MCF 10A (cell line): ENCODE data around the gene ACOT11. TPM values are rescaled to one million over a fixed set of nuclear protein-coding genes. Genes with fewer than 3 reads are reported as not detected.

Source experiments
- BruUV-seq: library from RNA; stranded (reverse); fragments of 400-500 nt; replicated peaks from 2 replicates; lab custom pipeline; 2021; lab: Mats Ljungman, UMichigan
- CTCF ChIA-PET: fragments of 300-600 bp; sonication (Branson Sonifier 250); formaldehyde crosslinking; extraction: SDS; loops from one replicate; lab custom pipeline; 2021; ENCODE audit warnings: antibody characterized with exemption, inconsistent platforms; lab: Yijun Ruan, JAX
- POLR2A ChIA-PET: fragments of 300-600, 350-650 bp; sonication (Branson Sonifier 250); formaldehyde crosslinking; extraction: SDS; loops from one replicate; lab custom pipeline; 2020; ENCODE audit warnings: antibody characterized with exemption, inconsistent platforms; lab: Yijun Ruan, JAX
- DNase-seq: peaks from one replicate; pipeline ENCODE4 v3.0.0-alpha.2; 2018; ENCODE audit not compliant: unreplicated experiment
- H3K27ac Mint-ChIP-seq: one replicate; pipeline ENCODE4 v1.8.0; 2022; ENCODE audit warnings: mild to moderate bottlenecking, low read depth, mixed read lengths; ENCODE audit not compliant: unreplicated experiment
- H3K27me3 Mint-ChIP-seq: one replicate; pipeline ENCODE4 v1.8.0; 2022; ENCODE audit warnings: mixed read lengths; ENCODE audit not compliant: insufficient read depth, unreplicated experiment
- H3K36me3 Mint-ChIP-seq: one replicate; pipeline ENCODE4 v1.8.0; 2022; ENCODE audit warnings: mild to moderate bottlenecking, moderate library complexity, mixed read lengths; ENCODE audit not compliant: insufficient read depth, unreplicated experiment
- H3K4me1 Mint-ChIP-seq: one replicate; pipeline ENCODE4 v1.8.0; 2022; ENCODE audit warnings: mixed read lengths; ENCODE audit not compliant: insufficient read depth, unreplicated experiment
- H3K4me3 Mint-ChIP-seq: one replicate; pipeline ENCODE4 v1.8.0; 2022; ENCODE audit warnings: mild to moderate bottlenecking, moderate library complexity, mixed read lengths; ENCODE audit not compliant: unreplicated experiment
- H3K9me3 Mint-ChIP-seq: one replicate; pipeline ENCODE4 v1.8.0; 2022; ENCODE audit warnings: mixed read lengths; ENCODE audit not compliant: unreplicated experiment
- CTCF ChIP-seq: fragments of 200-600 bp; IDR thresholded peaks from one replicate; pipeline ENCODE4 v1.8.0; 2022; ENCODE audit warnings: antibody characterized with exemption, mild to moderate bottlenecking; ENCODE audit not compliant: unreplicated experiment
- intact Hi-C: fragments of 100-400 bp; cut with micrococcal nuclease; formaldehyde crosslinking; loops from 2 replicates; pipeline ENCODE4 v1.14.1; 2022
- total RNA-seq: library from RNA; stranded (reverse); gene quantifications from 2 replicates; pipeline ENCODE4 v1.2.3, GENCODE V29; 2022

ACOT11 gene
- total RNA-seq, 1 experiment from 2014 or later, result 5.3 TPM

- H3K27me3 Mint-ChIP-seq, result no peaks in the 10 kb centered on the region
- BruUV-seq, result no TSS peak
- H3K4me3 Mint-ChIP-seq, result no peak overlapping the region
- H3K9me3 Mint-ChIP-seq, result no peaks in the 10 kb centered on the region
- DNase-seq, result no peak
- POLR2A ChIA-PET, result interaction anchor here (0.6 to 1.1 kb wide), 2 partner anchors 8 to 57 kb away, joined by 3 to 4 read pairs; no protein-coding TSS in a partner anchor
- no peaks in the 10 kb centered on the region for H3K4me1 Mint-ChIP-seq
- H3K27ac Mint-ChIP-seq, result no peak overlapping the region
- peaks cover 7% of the 10 kb centered on the region for H3K36me3 Mint-ChIP-seq
- intact Hi-C loops, result no loop called here
- no peak for TF ChIP-seq CTCF
- CTCF ChIA-PET, result interaction anchor here (0.6 kb wide), 1 partner anchor 15 kb away, joined by 8 read pairs; no protein-coding TSS in a partner anchor
Measured at GRCh38 chr1:54595956-54596498, 48.0 kb downstream of the ACOT11 start.

DNA sequence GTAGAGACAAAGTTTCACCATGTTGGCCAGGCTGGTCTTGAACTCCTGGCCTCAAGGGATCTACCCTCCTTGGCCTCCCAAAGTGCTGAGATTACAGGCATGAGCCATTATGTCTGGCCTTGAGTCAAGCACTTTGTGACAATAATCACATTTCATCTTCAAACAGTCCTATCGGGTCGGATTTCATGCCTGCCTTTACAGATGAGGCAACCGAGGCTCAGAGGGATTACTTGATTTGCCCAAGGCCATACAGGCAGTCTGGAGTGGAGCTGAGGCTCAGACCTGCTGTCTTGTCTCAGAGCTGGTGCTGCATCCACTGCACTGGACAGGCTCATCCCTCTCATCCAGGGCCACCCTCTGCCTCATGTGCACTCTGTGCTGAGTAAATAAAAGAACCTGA is 48.7 kb downstream of the ACOT11 start:
- no peak for TF ChIP-seq CTCF
- BruUV-seq, result no TSS peak
- Mint-ChIP-seq H3K4me3 (no peak overlapping the region), H3K9me3 (no peaks in the 10 kb centered on the region), H3K27me3 (no peaks in the 10 kb centered on the region), H3K36me3 (peaks cover 7% of the 10 kb centered on the region), H3K4me1 (no peaks in the 10 kb centered on the region), H3K27ac (no peak overlapping the region)
- intact Hi-C loops, result no loop called here
- ChIA-PET CTCF (no interaction called here), POLR2A (no interaction called here)
- DNase-seq, result no peak

- H3K27ac Mint-ChIP-seq, result no peak overlapping the region
- POLR2A ChIA-PET, result no interaction called here
- CTCF ChIA-PET, result no interaction called here
- TF ChIP-seq CTCF, result no peak
- H3K9me3 Mint-ChIP-seq, result no peaks in the 10 kb centered on the region
- intact Hi-C loops, result no loop called here
- H3K27me3 Mint-ChIP-seq, result no peaks in the 10 kb centered on the region
- no TSS peak for BruUV-seq
- H3K4me3 Mint-ChIP-seq, result no peak overlapping the region
- peaks cover 10% of the 10 kb centered on the region for H3K36me3 Mint-ChIP-seq
- no peaks in the 10 kb centered on the region for H3K4me1 Mint-ChIP-seq
- no peak for DNase-seq
Measured at GRCh38 chr1:54597455-54598030, 49.5 kb downstream of the ACOT11 start.

- no peak for TF ChIP-seq CTCF
- H3K4me1 Mint-ChIP-seq, result no peaks in the 10 kb centered on the region
- no TSS peak for BruUV-seq
- ChIA-PET POLR2A (no interaction called here), CTCF (no interaction called here)
- no peaks in the 10 kb centered on the region for H3K27me3 Mint-ChIP-seq
- no peaks in the 10 kb centered on the region for H3K9me3 Mint-ChIP-seq
- no peak overlapping the region for H3K4me3 Mint-ChIP-seq
- H3K27ac Mint-ChIP-seq, result no peak overlapping the region
- intact Hi-C loops, result no loop called here
- H3K36me3 Mint-ChIP-seq, result peaks cover 16% of the 10 kb centered on the region
- no peak for DNase-seq
Measured at GRCh38 chr1:54599211-54599823, 51.3 kb downstream of the ACOT11 start.
